ENCODE data around the gene TDRD7.
"Not testable (repeated sequence)": the region's sequence is repeated elsewhere in the genome, so short reads cannot be mapped to it uniquely, and the experiment has no call there.

TDRD7 gene

DNA sequence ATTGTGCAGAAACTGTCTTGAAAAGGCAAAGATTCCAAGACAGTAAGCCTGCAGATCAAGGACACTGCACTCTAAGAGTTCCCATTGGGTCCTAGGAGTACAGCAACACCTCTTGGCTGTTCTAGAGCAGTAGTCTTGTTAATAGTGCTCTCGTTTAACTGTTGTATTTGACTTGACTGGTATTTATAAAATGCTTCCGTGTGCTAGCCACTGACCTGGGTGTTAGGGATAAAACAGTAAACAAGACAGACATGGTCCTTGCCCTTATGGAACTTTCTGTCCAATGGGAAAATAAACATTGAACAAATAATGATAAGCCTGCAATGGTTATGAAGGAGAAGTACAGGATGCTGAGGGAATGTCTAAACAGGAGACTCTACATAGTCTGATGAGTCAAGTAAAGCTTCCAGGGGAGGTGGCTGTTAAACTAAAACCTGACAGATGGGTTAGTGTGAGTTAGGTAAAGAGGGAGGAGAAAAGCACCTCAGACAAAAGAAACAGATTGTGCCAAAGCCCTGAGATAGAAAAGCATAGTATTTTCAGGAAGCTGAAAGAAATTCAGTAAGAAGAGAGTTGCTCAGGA lies 33.3 kb downstream of the TDRD7 start:
- Histone ChIP-seq H3K4me1 (ENCODE audit: insufficient read depth, low read length, severe bottlenecking) (no peaks in the 10 kb centered on the region), H4K20me1 (ENCODE audit: insufficient read depth, low read length) (no peaks in the 10 kb centered on the region), H3K27ac (ENCODE audit: low read depth, low read length, poor library complexity, severe bottlenecking) (no peak overlapping the region), H3K9me2 (ENCODE audit: low read depth, low read length) (no peaks in the 10 kb centered on the region), H3K36me3 (ENCODE audit: insufficient read depth, low read length) (no peaks in the 10 kb centered on the region), H3K27me3 (ENCODE audit: insufficient read depth, low read length) (no peaks in the 10 kb centered on the region), H3F3A (ENCODE audit: insufficient read depth, low read length) (no peaks in the 10 kb centered on the region), H3K9ac (ENCODE audit: low read length) (no peak overlapping the region), H3K4me2 (ENCODE audit: low read length) (no peak overlapping the region), H3K9me3 (ENCODE audit: low read length) (no peaks in the 10 kb centered on the region), H3K4me3 (ENCODE audit: low read depth, low read length, poor library complexity, severe bottlenecking) (no peak overlapping the region), H3K79me2 (ENCODE audit: insufficient read depth, low read length) (no peaks in the 10 kb centered on the region), H2AFZ (ENCODE audit: low read length) (no peak overlapping the region)
- TF ChIP-seq, protein P1, sequence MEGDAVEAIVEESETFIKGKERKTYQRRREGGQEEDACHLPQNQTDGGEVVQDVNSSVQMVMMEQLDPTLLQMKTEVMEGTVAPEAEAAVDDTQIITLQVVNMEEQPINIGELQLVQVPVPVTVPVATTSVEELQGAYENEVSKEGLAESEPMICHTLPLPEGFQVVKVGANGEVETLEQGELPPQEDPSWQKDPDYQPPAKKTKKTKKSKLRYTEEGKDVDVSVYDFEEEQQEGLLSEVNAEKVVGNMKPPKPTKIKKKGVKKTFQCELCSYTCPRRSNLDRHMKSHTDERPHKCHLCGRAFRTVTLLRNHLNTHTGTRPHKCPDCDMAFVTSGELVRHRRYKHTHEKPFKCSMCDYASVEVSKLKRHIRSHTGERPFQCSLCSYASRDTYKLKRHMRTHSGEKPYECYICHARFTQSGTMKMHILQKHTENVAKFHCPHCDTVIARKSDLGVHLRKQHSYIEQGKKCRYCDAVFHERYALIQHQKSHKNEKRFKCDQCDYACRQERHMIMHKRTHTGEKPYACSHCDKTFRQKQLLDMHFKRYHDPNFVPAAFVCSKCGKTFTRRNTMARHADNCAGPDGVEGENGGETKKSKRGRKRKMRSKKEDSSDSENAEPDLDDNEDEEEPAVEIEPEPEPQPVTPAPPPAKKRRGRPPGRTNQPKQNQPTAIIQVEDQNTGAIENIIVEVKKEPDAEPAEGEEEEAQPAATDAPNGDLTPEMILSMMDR (IDR thresholded peaks at IDR 0.05; ENCODE audit: low read length) = no peak
- TF ChIP-seq EZH2 (IDR thresholded peaks at IDR 0.05; ENCODE audit: borderline replicate concordance, low read length) = no peak

GRCh38 chr9:97447001-97447400 lies 35.1 kb downstream of the TDRD7 start:
- Histone ChIP-seq H3K27ac (ENCODE audit: low read depth, low read length, poor library complexity, severe bottlenecking) (no peak overlapping the region), H3K9ac (ENCODE audit: low read length) (no peak overlapping the region), H3K4me3 (ENCODE audit: low read depth, low read length, poor library complexity, severe bottlenecking) (no peak overlapping the region), H3K4me1 (ENCODE audit: insufficient read depth, low read length, severe bottlenecking) (no peaks in the 10 kb centered on the region), H4K20me1 (ENCODE audit: insufficient read depth, low read length) (no peaks in the 10 kb centered on the region), H2AFZ (ENCODE audit: low read length) (no peak overlapping the region), H3K9me2 (ENCODE audit: low read depth, low read length) (no peaks in the 10 kb centered on the region), H3K79me2 (ENCODE audit: insufficient read depth, low read length) (no peaks in the 10 kb centered on the region), H3K27me3 (ENCODE audit: insufficient read depth, low read length) (no peaks in the 10 kb centered on the region), H3K9me3 (ENCODE audit: low read length) (no peaks in the 10 kb centered on the region), H3K4me2 (ENCODE audit: low read length) (no peak overlapping the region), H3F3A (ENCODE audit: insufficient read depth, low read length) (no peaks in the 10 kb centered on the region), H3K36me3 (ENCODE audit: insufficient read depth, low read length) (no peaks in the 10 kb centered on the region)
- TF ChIP-seq, protein P1 (IDR thresholded peaks at IDR 0.05; ENCODE audit: low read length) = no peak
- TF ChIP-seq EZH2 (IDR thresholded peaks at IDR 0.05; ENCODE audit: borderline replicate concordance, low read length) = no peak

- not testable (repeated sequence) for H4K20me1 ChIP-seq (ENCODE audit: insufficient read depth, low read length); H3K9ac ChIP-seq (ENCODE audit: low read length); H3F3A ChIP-seq (ENCODE audit: insufficient read depth, low read length); H3K27me3 ChIP-seq (ENCODE audit: insufficient read depth, low read length); H3K79me2 ChIP-seq (ENCODE audit: insufficient read depth, low read length); H3K4me3 ChIP-seq (ENCODE audit: low read depth, low read length, poor library complexity, severe bottlenecking); H3K9me2 ChIP-seq (ENCODE audit: low read depth, low read length); H3K4me1 ChIP-seq (ENCODE audit: insufficient read depth, low read length, severe bottlenecking); H3K4me2 ChIP-seq (ENCODE audit: low read length); H3K36me3 ChIP-seq (ENCODE audit: insufficient read depth, low read length); H3K9me3 ChIP-seq (ENCODE audit: low read length); H3K27ac ChIP-seq (ENCODE audit: low read depth, low read length, poor library complexity, severe bottlenecking); H2AFZ ChIP-seq (ENCODE audit: low read length)
Observed at GRCh38 chr9:97453573-97453972, 41.7 kb downstream of the TDRD7 start.

GRCh38 chr9:97456841-97457240 lies 44.9 kb downstream of the TDRD7 start:
- not testable (repeated sequence) for H3K4me1 ChIP-seq (ENCODE audit: insufficient read depth, low read length, severe bottlenecking); H2AFZ ChIP-seq (ENCODE audit: low read length); H3K27me3 ChIP-seq (ENCODE audit: insufficient read depth, low read length); H4K20me1 ChIP-seq (ENCODE audit: insufficient read depth, low read length); H3K9me2 ChIP-seq (ENCODE audit: low read depth, low read length); H3K36me3 ChIP-seq (ENCODE audit: insufficient read depth, low read length); H3F3A ChIP-seq (ENCODE audit: insufficient read depth, low read length); H3K79me2 ChIP-seq (ENCODE audit: insufficient read depth, low read length); H3K9ac ChIP-seq (ENCODE audit: low read length); H3K9me3 ChIP-seq (ENCODE audit: low read length); H3K4me2 ChIP-seq (ENCODE audit: low read length); H3K27ac ChIP-seq (ENCODE audit: low read depth, low read length, poor library complexity, severe bottlenecking); H3K4me3 ChIP-seq (ENCODE audit: low read depth, low read length, poor library complexity, severe bottlenecking)

Measured in OCI-LY1 (cell line).